Stomach smooth muscle (tissue), 2 donors: Measurements from ENCODE around the gene SBK3.
"Not testable (repeated sequence)": the region's sequence is repeated elsewhere in the genome, so short reads cannot be mapped to it uniquely, and the experiment has no call there.

Experiments used
- H3K27ac ChIP-seq: one replicate; pipeline ENCODE4 v1.7.0; 2013; ENCODE audit warnings: mild to moderate bottlenecking, low read length, inconsistent platforms
- H3K27me3 ChIP-seq, 2 donors: one replicate each; pipeline ENCODE4 v1.7.0; 2013; ENCODE audit warnings: low read length in 2 of 2; ENCODE audit not compliant: insufficient read depth in 2 of 2, control insufficient read depth in 1 of 2
- H3K36me3 ChIP-seq, 2 donors: one replicate each; pipeline ENCODE4 v1.7.0; 2013; ENCODE audit warnings: low read length in 2 of 2; ENCODE audit not compliant: control insufficient read depth in 2 of 2, insufficient read depth in 2 of 2
- H3K4me1 ChIP-seq: one replicate; pipeline ENCODE4 v1.7.0; 2013; ENCODE audit warnings: low read length; ENCODE audit not compliant: control insufficient read depth, insufficient read depth
- H3K4me3 ChIP-seq, 2 donors: one replicate each; pipeline ENCODE4 v1.7.0; 2013; ENCODE audit warnings: low read length in 2 of 2
- H3K9ac ChIP-seq, 2 donors: one replicate each; pipeline ENCODE4 v1.7.0; 2013; ENCODE audit warnings: low read length in 2 of 2, mild to moderate bottlenecking in 1 of 2
- H3K9me3 ChIP-seq, 2 donors: one replicate each; pipeline ENCODE4 v1.7.0; 2013; ENCODE audit warnings: low read length in 2 of 2; ENCODE audit not compliant: control insufficient read depth in 2 of 2
- donor health status: healthy.
- donor health status: Pancreatic carcinoma.

The SBK3 gene

GRCh38 chr19:55573929-55574328, 28.6 kb upstream of the SBK3 start:
- not testable (repeated sequence) for H3K27me3 ChIP-seq, H3K27ac ChIP-seq, H3K9ac ChIP-seq, H3K9me3 ChIP-seq, H3K4me3 ChIP-seq, H3K4me1 ChIP-seq, H3K36me3 ChIP-seq

- not testable (repeated sequence) for H3K36me3 ChIP-seq, H3K9ac ChIP-seq, H3K4me1 ChIP-seq, H3K27ac ChIP-seq, H3K4me3 ChIP-seq, H3K9me3 ChIP-seq, H3K27me3 ChIP-seq
Observed at GRCh38 chr19:55569477-55569876, 24.1 kb upstream of the SBK3 start.

GRCh38 chr19:55567708-55568328, 22.5 kb upstream of the SBK3 start:
- no peaks in the 10 kb centered on the region for H3K9me3 ChIP-seq
- H3K4me3 ChIP-seq, result no peak overlapping the region
- no peaks in the 10 kb centered on the region for H3K36me3 ChIP-seq
- H3K27me3 ChIP-seq, result peaks cover 4 to 7% of the 10 kb centered on the region in 2 donors
- H3K9ac ChIP-seq, result no peak overlapping the region
- no peaks in the 10 kb centered on the region for H3K4me1 ChIP-seq
- H3K27ac ChIP-seq, result no peak overlapping the region

GRCh38 chr19:55566823-55567222, 21.5 kb upstream of the SBK3 start:
- no peak overlapping the region for H3K27ac ChIP-seq
- H3K9ac ChIP-seq, result no peak overlapping the region
- no peaks in the 10 kb centered on the region for H3K4me1 ChIP-seq
- H3K27me3 ChIP-seq, result peaks cover 4 to 7% of the 10 kb centered on the region in 2 donors
- no peaks in the 10 kb centered on the region for H3K9me3 ChIP-seq
- H3K4me3 ChIP-seq, result no peak overlapping the region
- no peaks in the 10 kb centered on the region for H3K36me3 ChIP-seq

- H3K27ac ChIP-seq, result no peak overlapping the region
Observed at GRCh38 chr19:55563261-55563690, 17.9 kb upstream of the SBK3 start.

GRCh38 chr19:55559684-55560083, 14.3 kb upstream of the SBK3 start:
- Histone ChIP-seq H3K9ac (no peak overlapping the region), H3K4me3 (no peak overlapping the region), H3K27me3 (peaks cover 4 to 9% of the 10 kb centered on the region in 2 donors), H3K36me3 (no peaks in the 10 kb centered on the region), H3K4me1 (no peaks in the 10 kb centered on the region), H3K27ac (no peak overlapping the region), H3K9me3 (peaks cover 5% of the 10 kb centered on the region in 2 donors)

More at GRCh38 chr19:55563261-55563690, 17.9 kb upstream of the SBK3 start:
- peaks cover 5% of the 10 kb centered on the region in 2 donors for H3K9me3 ChIP-seq
- H3K4me3 ChIP-seq, result no peak overlapping the region
- no peak overlapping the region for H3K9ac ChIP-seq
- no peaks in the 10 kb centered on the region for H3K36me3 ChIP-seq
- H3K27me3 ChIP-seq, result peaks cover 4 to 9% of the 10 kb centered on the region in 2 donors
- H3K4me1 ChIP-seq, result no peaks in the 10 kb centered on the region

- Histone ChIP-seq H3K36me3 (no peaks in the 10 kb centered on the region), H3K27ac (no peak overlapping the region), H3K4me1 (no peaks in the 10 kb centered on the region), H3K27me3 (peaks cover 12 to 21% of the 10 kb centered on the region in 2 donors), H3K4me3 (no peak overlapping the region), H3K9ac (no peak overlapping the region), H3K9me3 (no peaks in the 10 kb centered on the region)
Observed at GRCh38 chr19:55554741-55555152, 9.4 kb upstream of the SBK3 start.

- Histone ChIP-seq H3K27ac (no peak overlapping the region), H3K9me3 (no peaks in the 10 kb centered on the region), H3K27me3 (peaks cover 15 to 24% of the 10 kb centered on the region in 2 donors), H3K4me1 (no peaks in the 10 kb centered on the region), H3K4me3 (no peak overlapping the region), H3K36me3 (no peaks in the 10 kb centered on the region), H3K9ac (no peak overlapping the region)
Observed at GRCh38 chr19:55554302-55554701, 9.0 kb upstream of the SBK3 start.

GRCh38 chr19:55553217-55554182, 8.2 kb upstream of the SBK3 start:
- H3K27ac ChIP-seq, result no peak overlapping the region
- no peak overlapping the region for H3K9ac ChIP-seq
- no peak overlapping the region for H3K4me3 ChIP-seq
- peaks cover 15 to 24% of the 10 kb centered on the region in 2 donors for H3K27me3 ChIP-seq
- H3K36me3 ChIP-seq, result no peaks in the 10 kb centered on the region
- H3K9me3 ChIP-seq, result no peaks in the 10 kb centered on the region
- H3K4me1 ChIP-seq, result no peaks in the 10 kb centered on the region

GRCh38 chr19:55552620-55553019, 7.3 kb upstream of the SBK3 start:
- Histone ChIP-seq H3K9me3 (no peaks in the 10 kb centered on the region), H3K9ac (no peak overlapping the region), H3K4me3 (no peak overlapping the region), H3K27ac (no peak overlapping the region), H3K27me3 (peaks cover 18 to 28% of the 10 kb centered on the region in 2 donors), H3K4me1 (no peaks in the 10 kb centered on the region), H3K36me3 (no peaks in the 10 kb centered on the region)

GRCh38 chr19:55552206-55552605, 6.9 kb upstream of the SBK3 start:
- H3K4me3 ChIP-seq, result no peak overlapping the region
- H3K9me3 ChIP-seq, result no peaks in the 10 kb centered on the region
- H3K27me3 ChIP-seq, result peaks cover 22 to 30% of the 10 kb centered on the region in 2 donors
- H3K36me3 ChIP-seq, result no peaks in the 10 kb centered on the region
- H3K27ac ChIP-seq, result no peak overlapping the region
- H3K9ac ChIP-seq, result no peak overlapping the region
- peaks cover under 1% of the 10 kb centered on the region for H3K4me1 ChIP-seq
